T-helper 1 cell treated with Interleukin-12 subunit alpha and Interleukin-12 subunit beta and Interleukin-4 antibody, amounts not matched to agents 30 μg/mL and 1 μg/mL, for 36 hours (primary cell): ENCODE data around the gene CAD.

ENCODE experiments used
- H3K27ac Mint-ChIP-seq: one replicate; pipeline ENCODE4 v1.8.0; 2021; ENCODE audit warnings: mild to moderate bottlenecking, mixed read lengths
- H3K27me3 Mint-ChIP-seq: one replicate; pipeline ENCODE4 v1.8.0; 2021; ENCODE audit warnings: low read depth, mixed read lengths
- H3K36me3 Mint-ChIP-seq: one replicate; pipeline ENCODE4 v1.8.0; 2021; ENCODE audit warnings: low read depth, mixed read lengths
- H3K4me1 Mint-ChIP-seq: one replicate; pipeline ENCODE4 v1.8.0; 2021; ENCODE audit warnings: low read depth, mixed read lengths
- H3K4me3 Mint-ChIP-seq: one replicate; pipeline ENCODE4 v1.8.0; 2021; ENCODE audit warnings: mild to moderate bottlenecking, moderate library complexity, mixed read lengths
- H3K9me3 Mint-ChIP-seq: one replicate; pipeline ENCODE4 v1.8.0; 2021; ENCODE audit warnings: mixed read lengths

CAD gene

DNA sequence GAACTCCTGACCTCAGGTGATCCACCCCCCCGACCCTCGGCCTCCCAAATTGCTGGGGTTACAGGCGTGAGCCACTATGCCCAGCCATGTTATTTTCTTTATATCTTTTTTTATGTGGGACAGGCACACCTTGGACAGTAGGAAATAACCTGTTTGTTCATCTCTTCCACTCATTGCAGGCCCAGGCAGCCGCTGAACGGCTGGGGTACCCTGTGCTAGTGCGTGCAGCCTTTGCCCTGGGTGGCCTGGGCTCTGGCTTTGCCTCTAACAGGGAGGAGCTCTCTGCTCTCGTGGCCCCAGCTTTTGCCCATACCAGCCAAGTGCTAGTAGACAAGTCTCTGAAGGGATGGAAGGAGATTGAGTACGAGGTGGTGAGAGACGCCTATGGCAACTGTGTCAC is 8.4 kb downstream of the CAD start:
- Mint-ChIP-seq H3K27me3 (no peaks in the 10 kb centered on the region), H3K27ac (no peak overlapping the region), H3K9me3 (no peaks in the 10 kb centered on the region), H3K4me3 (no peak overlapping the region), H3K36me3 (peaks cover 50% of the 10 kb centered on the region), H3K4me1 (peaks cover 2% of the 10 kb centered on the region)

- no peaks in the 10 kb centered on the region for H3K27me3 Mint-ChIP-seq
These were observed 10.3 kb downstream of the CAD start for GRCh38 chr2:27227501-27227900.

DNA sequence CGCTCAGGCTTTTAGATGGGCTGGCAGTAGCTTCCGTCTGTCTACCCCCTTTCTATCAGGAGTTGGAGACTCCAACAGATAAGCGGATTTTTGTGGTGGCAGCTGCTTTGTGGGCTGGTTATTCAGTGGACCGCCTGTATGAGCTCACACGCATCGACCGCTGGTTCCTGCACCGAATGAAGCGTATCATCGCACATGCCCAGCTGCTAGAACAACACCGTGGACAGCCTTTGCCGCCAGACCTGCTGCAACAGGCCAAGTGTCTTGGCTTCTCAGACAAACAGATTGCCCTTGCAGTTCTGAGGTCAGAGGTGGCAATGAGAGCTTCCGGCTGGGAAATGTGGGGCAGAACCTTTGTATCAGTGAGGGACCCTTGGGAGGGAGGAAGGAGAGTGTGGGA is 14.8 kb downstream of the CAD start:
- H3K9me3 Mint-ChIP-seq, result no peaks in the 10 kb centered on the region
- H3K27ac Mint-ChIP-seq, result no peak overlapping the region
- H3K27me3 Mint-ChIP-seq, result no peaks in the 10 kb centered on the region
- H3K4me1 Mint-ChIP-seq, result no peaks in the 10 kb centered on the region
- no peak overlapping the region for H3K4me3 Mint-ChIP-seq
- peaks cover 55% of the 10 kb centered on the region for H3K36me3 Mint-ChIP-seq

More at GRCh38 chr2:27227501-27227900, 10.3 kb downstream of the CAD start:
- Mint-ChIP-seq H3K27ac (no peak overlapping the region), H3K4me1 (no peaks in the 10 kb centered on the region), H3K9me3 (no peaks in the 10 kb centered on the region), H3K36me3 (peaks cover 48% of the 10 kb centered on the region), H3K4me3 (no peak overlapping the region)

- Mint-ChIP-seq H3K27me3 (no peaks in the 10 kb centered on the region), H3K27ac (no peak overlapping the region), H3K4me1 (no peaks in the 10 kb centered on the region), H3K36me3 (peaks cover 53% of the 10 kb centered on the region), H3K4me3 (no peak overlapping the region), H3K9me3 (no peaks in the 10 kb centered on the region)
These were observed 16.2 kb downstream of the CAD start for GRCh38 chr2:27233341-27233740.

DNA sequence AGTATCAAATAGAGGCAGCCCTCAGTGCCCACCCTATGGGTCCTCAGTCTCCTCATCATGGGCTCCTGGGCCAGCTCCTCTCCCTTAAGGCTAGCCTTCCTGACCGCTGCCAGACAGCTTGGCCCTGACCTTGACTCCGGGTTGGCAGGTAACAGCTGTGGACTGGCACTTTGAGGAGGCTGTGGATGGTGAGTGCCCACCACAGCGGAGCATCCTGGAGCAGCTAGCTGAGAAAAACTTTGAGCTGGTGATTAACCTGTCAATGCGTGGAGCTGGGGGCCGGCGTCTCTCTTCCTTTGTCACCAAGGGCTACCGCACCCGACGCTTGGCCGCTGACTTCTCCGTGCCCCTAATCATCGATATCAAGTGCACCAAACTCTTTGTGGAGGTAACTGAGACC is 19.0 kb downstream of the CAD start:
- Mint-ChIP-seq H3K4me3 (no peak overlapping the region), H3K27me3 (no peaks in the 10 kb centered on the region), H3K36me3 (peaks cover 56% of the 10 kb centered on the region), H3K9me3 (no peaks in the 10 kb centered on the region), H3K27ac (peak overlapping the region; percentile 11), H3K4me1 (no peaks in the 10 kb centered on the region)

DNA sequence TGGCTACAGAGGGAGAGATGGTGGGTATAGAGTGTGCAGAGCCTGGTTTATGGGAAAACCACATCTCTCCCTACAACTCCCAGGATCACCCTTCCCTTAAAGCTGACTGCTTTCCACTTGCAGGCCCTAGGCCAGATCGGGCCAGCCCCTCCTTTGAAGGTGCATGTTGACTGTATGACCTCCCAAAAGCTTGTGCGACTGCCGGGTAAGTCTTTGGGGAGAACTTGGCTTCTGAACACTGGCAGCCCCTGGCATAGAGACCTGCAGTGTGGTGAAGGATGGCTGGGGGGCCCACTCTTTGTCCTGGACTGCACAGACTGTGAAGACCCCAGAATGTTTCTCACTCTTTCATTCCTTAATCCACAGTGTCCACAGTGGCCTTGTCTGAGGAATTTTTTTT is 19.5 kb downstream of the CAD start:
- H3K9me3 Mint-ChIP-seq, result no peaks in the 10 kb centered on the region
- no peak overlapping the region for H3K4me3 Mint-ChIP-seq
- H3K36me3 Mint-ChIP-seq, result peaks cover 51% of the 10 kb centered on the region
- H3K27ac Mint-ChIP-seq, result peak overlapping the region; percentile 11
- H3K27me3 Mint-ChIP-seq, result no peaks in the 10 kb centered on the region
- H3K4me1 Mint-ChIP-seq, result no peaks in the 10 kb centered on the region

GRCh38 chr2:27237341-27237945 is 20.3 kb downstream of the CAD start:
- Mint-ChIP-seq H3K9me3 (no peaks in the 10 kb centered on the region), H3K4me3 (no peak overlapping the region), H3K27me3 (no peaks in the 10 kb centered on the region), H3K36me3 (peaks cover 48% of the 10 kb centered on the region), H3K4me1 (no peaks in the 10 kb centered on the region), H3K27ac (no peak overlapping the region)

DNA sequence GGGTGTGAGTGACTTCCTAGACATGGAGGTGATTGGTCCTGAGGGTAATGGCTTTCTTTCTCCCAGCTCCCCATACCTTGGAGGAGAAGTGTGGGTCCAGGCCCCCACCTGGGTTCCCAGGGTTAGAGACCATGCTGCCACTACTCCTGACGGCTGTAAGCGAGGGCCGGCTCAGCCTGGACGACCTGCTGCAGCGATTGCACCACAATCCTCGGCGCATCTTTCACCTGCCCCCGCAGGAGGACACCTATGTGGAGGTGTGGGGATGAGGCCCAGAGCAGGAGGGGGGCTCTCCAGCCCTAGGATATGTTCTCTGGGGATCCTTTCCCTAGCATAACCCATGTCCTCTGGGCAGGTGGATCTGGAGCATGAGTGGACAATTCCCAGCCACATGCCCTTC is 21.8 kb downstream of the CAD start:
- H3K36me3 Mint-ChIP-seq, result peaks cover 43% of the 10 kb centered on the region
- no peaks in the 10 kb centered on the region for H3K27me3 Mint-ChIP-seq
- no peaks in the 10 kb centered on the region for H3K9me3 Mint-ChIP-seq
- H3K27ac Mint-ChIP-seq, result no peak overlapping the region
- no peaks in the 10 kb centered on the region for H3K4me1 Mint-ChIP-seq
- H3K4me3 Mint-ChIP-seq, result no peak overlapping the region

DNA sequence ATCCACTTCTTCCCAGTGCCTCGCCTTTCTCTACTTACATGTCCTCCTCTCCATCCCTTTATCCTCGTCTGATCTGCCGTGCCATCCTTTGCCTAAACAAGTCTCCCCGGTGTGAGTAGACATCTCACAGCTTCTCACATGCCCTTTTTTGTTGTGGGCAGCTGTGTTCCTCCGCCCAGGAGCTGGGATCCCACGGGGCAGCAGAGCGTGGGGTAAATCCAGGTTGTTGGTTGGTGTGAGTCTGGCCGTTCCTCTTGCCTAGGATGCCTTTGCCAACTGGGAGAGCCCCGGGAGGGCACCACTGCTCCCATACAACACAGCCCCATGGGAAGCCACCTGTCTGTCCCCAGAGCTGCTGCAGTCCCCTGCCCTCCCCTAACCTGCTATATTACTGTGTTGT is 23.2 kb downstream of the CAD start:
- Mint-ChIP-seq H3K36me3 (peaks cover 37% of the 10 kb centered on the region), H3K4me3 (no peak overlapping the region), H3K4me1 (no peaks in the 10 kb centered on the region), H3K9me3 (no peaks in the 10 kb centered on the region), H3K27ac (no peak overlapping the region), H3K27me3 (no peaks in the 10 kb centered on the region)

- Mint-ChIP-seq H3K9me3 (no peaks in the 10 kb centered on the region), H3K4me1 (no peaks in the 10 kb centered on the region), H3K27ac (no peak overlapping the region), H3K4me3 (no peak overlapping the region), H3K27me3 (no peaks in the 10 kb centered on the region), H3K36me3 (peaks cover 27% of the 10 kb centered on the region)
These were observed 24.8 kb downstream of the CAD start for GRCh38 chr2:27241761-27242613.

GRCh38 chr2:27242614-27242951 is 25.4 kb downstream of the CAD start:
- Mint-ChIP-seq H3K36me3 (peaks cover 23% of the 10 kb centered on the region), H3K27ac (no peak overlapping the region)

GRCh38 chr2:27243391-27244130 is 26.4 kb downstream of the CAD start:
- no peak overlapping the region for H3K27ac Mint-ChIP-seq
- H3K36me3 Mint-ChIP-seq, result peaks cover 17% of the 10 kb centered on the region

More at GRCh38 chr2:27242614-27242951, 25.4 kb downstream of the CAD start:
- no peaks in the 10 kb centered on the region for H3K9me3 Mint-ChIP-seq
- H3K4me1 Mint-ChIP-seq, result no peaks in the 10 kb centered on the region
- H3K4me3 Mint-ChIP-seq, result no peak overlapping the region
- no peaks in the 10 kb centered on the region for H3K27me3 Mint-ChIP-seq

GRCh38 chr2:27245116-27245515 is 27.9 kb downstream of the CAD start:
- H3K27ac Mint-ChIP-seq, result peak overlapping the region; percentile 29
- peaks cover 2% of the 10 kb centered on the region for H3K4me1 Mint-ChIP-seq
- peaks cover 17% of the 10 kb centered on the region for H3K36me3 Mint-ChIP-seq
- no peaks in the 10 kb centered on the region for H3K9me3 Mint-ChIP-seq
- no peak overlapping the region for H3K4me3 Mint-ChIP-seq
- H3K27me3 Mint-ChIP-seq, result peaks cover 7% of the 10 kb centered on the region

More at GRCh38 chr2:27243391-27244130, 26.4 kb downstream of the CAD start:
- H3K4me3 Mint-ChIP-seq, result no peak overlapping the region
- H3K9me3 Mint-ChIP-seq, result no peaks in the 10 kb centered on the region
- no peaks in the 10 kb centered on the region for H3K4me1 Mint-ChIP-seq
- peaks cover 5% of the 10 kb centered on the region for H3K27me3 Mint-ChIP-seq

DNA sequence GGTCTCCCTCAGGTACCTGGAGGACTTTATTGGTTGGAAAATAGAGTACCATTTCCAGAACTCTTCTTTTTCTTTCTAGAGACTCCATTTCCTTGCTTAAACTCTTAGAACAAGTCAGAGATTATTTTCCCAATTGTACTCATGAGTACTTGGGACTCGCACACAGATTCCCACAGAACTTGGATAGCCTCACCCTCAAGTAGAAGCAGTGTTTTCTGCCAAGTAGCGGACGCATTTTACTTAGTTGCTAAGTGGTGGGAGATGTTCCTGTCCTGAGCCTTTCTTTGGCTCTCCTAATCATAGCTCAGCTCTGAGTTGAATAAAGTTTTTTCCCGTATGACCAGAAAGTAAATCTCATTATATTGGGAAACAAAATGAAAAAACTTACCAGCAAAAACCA is 28.5 kb downstream of the CAD start:
- Mint-ChIP-seq H3K4me3 (no peak overlapping the region), H3K27ac (no peak overlapping the region), H3K4me1 (peaks cover 2% of the 10 kb centered on the region), H3K36me3 (peaks cover 12% of the 10 kb centered on the region), H3K27me3 (peaks cover 7% of the 10 kb centered on the region), H3K9me3 (no peaks in the 10 kb centered on the region)

GRCh38 chr2:27247893-27248292 is 30.7 kb downstream of the CAD start:
- Mint-ChIP-seq H3K27me3 (peaks cover 11% of the 10 kb centered on the region), H3K4me1 (peaks cover 2% of the 10 kb centered on the region), H3K4me3 (no peak overlapping the region), H3K27ac (no peak overlapping the region), H3K9me3 (no peaks in the 10 kb centered on the region), H3K36me3 (peaks cover 9% of the 10 kb centered on the region)
